Measurements from ENCODE around the gene TRUB2.
"Not testable (repeated sequence)": the region's sequence is repeated elsewhere in the genome, so short reads cannot be mapped to it uniquely, and the experiment has no call there.

TRUB2 gene

GRCh38 chr9:128297221-128297773 lies 24.9 kb downstream of the TRUB2 start:
- DNase-seq, result no peak

- no peak for DNase-seq
Measured at GRCh38 chr9:128296340-128297220, 25.7 kb downstream of the TRUB2 start.

- DNase-seq, result no peak
Measured at GRCh38 chr9:128294142-128294541, 28.1 kb downstream of the TRUB2 start.

GRCh38 chr9:128293091-128293490 lies 29.2 kb downstream of the TRUB2 start:
- DNase-seq, result no peak

GRCh38 chr9:128292009-128292408 lies 30.2 kb downstream of the TRUB2 start:
- no peak for DNase-seq

- DNase-seq, result no peak
Measured at GRCh38 chr9:128288273-128289004, 33.8 kb downstream of the TRUB2 start.

GRCh38 chr9:128286440-128286839 lies 35.8 kb downstream of the TRUB2 start:
- DNase-seq, result no peak

- DNase-seq, result no peak
Measured at GRCh38 chr9:128285033-128285784, 37.0 kb downstream of the TRUB2 start.

- no peak for DNase-seq
Measured at GRCh38 chr9:128282500-128282899, 39.7 kb downstream of the TRUB2 start.

GRCh38 chr9:128280084-128280622 lies 42.1 kb downstream of the TRUB2 start:
- DNase-seq, result no peak

- not testable (repeated sequence) for DNase-seq
Measured at GRCh38 chr9:128279088-128280073, 42.9 kb downstream of the TRUB2 start.

GRCh38 chr9:128276574-128277270 lies 45.5 kb downstream of the TRUB2 start:
- peak; percentile 8 for DNase-seq

- peak; percentile 100 for DNase-seq
Measured at GRCh38 chr9:128276008-128276573, 46.2 kb downstream of the TRUB2 start, which contains the start of gene SWI5. Gene SWI5 (plus strand): TSS chr9:128276276.

- DNase-seq, result no peak
Measured at GRCh38 chr9:128275198-128276007, 46.8 kb downstream of the TRUB2 start, which contains the start of gene GOLGA2. Gene GOLGA2 (minus strand): TSS chr9:128276007. CDS start chr9:128275976, 31 bp downstream.

- DNase-seq, result no peak
Measured at GRCh38 chr9:128274245-128274644, 48.0 kb downstream of the TRUB2 start.

- DNase-seq, result no peak
Measured at GRCh38 chr9:128271512-128271911, 50.7 kb downstream of the TRUB2 start.

- no peak for DNase-seq
Measured at GRCh38 chr9:128271112-128271511, 51.1 kb downstream of the TRUB2 start.

- no peak for DNase-seq
Measured at GRCh38 chr9:128266868-128267590, 55.2 kb downstream of the TRUB2 start.
